H1 (cell line): Measurements from ENCODE around the gene CSNK1D. TPM values are rescaled to one million over a fixed set of nuclear protein-coding genes. Genes with fewer than 3 reads are reported as not detected.

Source experiments
- CTCF ChIA-PET: fragments of 300-600 bp; sonication (Branson Sonifier 250); formaldehyde crosslinking; loops from one replicate; lab custom pipeline; 2021; ENCODE audit not compliant: partially characterized antibody; lab: Charles Lee
- POLR2A ChIA-PET: fragments of 300-600 bp; sonication (Branson Sonifier 250); formaldehyde crosslinking; loops from one replicate; lab custom pipeline; 2021; ENCODE audit warnings: inconsistent platforms; ENCODE audit not compliant: partially characterized antibody; lab: Charles Lee
- DNase-seq, 2 experiments: peaks; one replicate each; pipeline versions ENCODE4 v3.0.0 to v3.0.0-alpha.2; 2010 to 2022; ENCODE audit warnings: low spot score in 2 of 2, low read depth in 1 of 2, mixed read lengths in 1 of 2
- FAIRE-seq: peaks from 2 replicates; lab custom pipeline; 2011; peaks lifted over from hg19 to GRCh38; lab: Jason Lieb, UNC
- H2AFZ ChIP-seq: 2 replicates; pipeline ENCODE4 v1.8.1; 2012; ENCODE audit warnings: low read length, inconsistent platforms
- H2AK5ac ChIP-seq: 2 replicates; pipeline ENCODE4 v1.6.1; 2013; ENCODE audit warnings: low read depth, low read length
- H2BK120ac ChIP-seq: replicated peaks from 2 replicates; pipeline ENCODE3; 2013; ENCODE audit warnings: low read depth, low read length, inconsistent platforms
- H2BK12ac ChIP-seq: 2 replicates; pipeline ENCODE4 v1.6.1; 2013; ENCODE audit warnings: low read depth, low read length
- H2BK15ac ChIP-seq: 2 replicates; pipeline ENCODE4 v1.6.1; 2013; ENCODE audit warnings: low read length
- H2BK20ac ChIP-seq: 2 replicates; pipeline ENCODE4 v1.6.1; 2013; ENCODE audit warnings: low read length
- H2BK5ac ChIP-seq: 2 replicates; pipeline ENCODE4 v1.6.1; 2013; ENCODE audit warnings: low read depth, low read length
- H3K14ac ChIP-seq: 2 replicates; pipeline ENCODE4 v1.6.1; 2013; ENCODE audit warnings: inconsistent platforms; ENCODE audit not compliant: insufficient read length
- H3K18ac ChIP-seq: 2 replicates; pipeline ENCODE4 v1.6.1; 2013; ENCODE audit warnings: low read length; ENCODE audit errors: extremely low read depth
- H3K23ac ChIP-seq: 2 replicates; pipeline ENCODE4 v1.6.1; 2013; ENCODE audit warnings: inconsistent platforms; ENCODE audit not compliant: insufficient read length
- H3K23me2 ChIP-seq: 2 replicates; pipeline ENCODE4 v1.6.1; 2013; ENCODE audit warnings: low read depth, low read length
- H3K27ac ChIP-seq: 2 replicates; pipeline ENCODE4 v1.6.1; 2011; ENCODE audit warnings: low read depth, low read length, inconsistent platforms
- H3K27me3 ChIP-seq, 4 experiments: replicated peaks in 1 of 4; 1 replicate in 1 of 4; 2 replicates in 3 of 4; pipeline versions ENCODE4 v1.6.1 to v1.8.1; 2011 to 2013; ENCODE audit warnings: low read length in 3 of 4, mild to moderate bottlenecking in 3 of 4, inconsistent platforms in 2 of 4, mixed read lengths in 2 of 4, moderate library complexity in 1 of 4; ENCODE audit not compliant: control insufficient read depth in 3 of 4, insufficient read depth in 3 of 4; ENCODE audit errors: extremely low read depth in 1 of 4
- H3K36me3 ChIP-seq, 4 experiments: 2 replicates each; pipeline versions ENCODE4 v1.6.1 to v1.8.1; 2011 to 2013; ENCODE audit warnings: mild to moderate bottlenecking in 4 of 4, low read length in 3 of 4, moderate library complexity in 2 of 4, control low read depth in 1 of 4, inconsistent platforms in 1 of 4; ENCODE audit not compliant: insufficient read depth in 4 of 4, control insufficient read depth in 2 of 4
- H3K4ac ChIP-seq: replicated peaks from 2 replicates; pipeline ENCODE3; 2013; ENCODE audit warnings: low read length, low read depth, mixed read lengths, inconsistent platforms; ENCODE audit not compliant: insufficient read length
- H3K4me1 ChIP-seq, 4 experiments: replicated peaks in 1 of 4; 1 replicate in 1 of 4; 2 replicates in 3 of 4; pipeline versions ENCODE4 v1.6.1 to v1.8.1; 2011 to 2013; ENCODE audit warnings: low read length in 3 of 4, inconsistent platforms in 2 of 4, mixed read lengths in 1 of 4; ENCODE audit not compliant: insufficient read depth in 4 of 4, control insufficient read depth in 3 of 4
- H3K4me2 ChIP-seq, 2 experiments: 2 replicates each; pipeline versions ENCODE4 v1.6.1 to v1.8.1; 2011 to 2013; ENCODE audit warnings: low read depth in 2 of 2, low read length in 2 of 2, control low read depth in 1 of 2, inconsistent platforms in 1 of 2, mild to moderate bottlenecking in 1 of 2; ENCODE audit not compliant: insufficient read depth in 1 of 2
- H3K4me3 ChIP-seq, 4 experiments: fragments of 200-600, 300-600 bp in 1 of 4; sonication (generic), shearing (Covaris generic), sonication (Bioruptor Twin) in 1 of 4; 2 replicates each; pipeline versions ENCODE4 v1.5.1 to v1.8.1; 2011 to 2016; ENCODE audit warnings: low read length in 4 of 4, low read depth in 3 of 4, control low read depth in 2 of 4, inconsistent platforms in 2 of 4, mild to moderate bottlenecking in 2 of 4, mixed read lengths in 1 of 4, moderate library complexity in 1 of 4; ENCODE audit not compliant: insufficient read depth in 2 of 4; ENCODE audit errors: extremely low read depth in 1 of 4
- H3K56ac ChIP-seq: replicated peaks from 2 replicates; pipeline ENCODE3; 2013; ENCODE audit warnings: low read depth, mild to moderate bottlenecking, mixed read lengths, low read length, inconsistent platforms; ENCODE audit not compliant: insufficient read length
- H3K79me1 ChIP-seq: 2 replicates; pipeline ENCODE4 v1.6.1; 2013; ENCODE audit warnings: low read depth, low read length, control low read depth
- H3K79me2 ChIP-seq, 2 experiments: 2 replicates each; pipeline versions ENCODE4 v1.6.1 to v1.8.1; 2012 to 2013; ENCODE audit warnings: low read length in 2 of 2, mild to moderate bottlenecking in 2 of 2, inconsistent platforms in 1 of 2; ENCODE audit not compliant: insufficient read depth in 2 of 2, control insufficient read depth in 1 of 2
- H3K9ac ChIP-seq, 4 experiments: replicated peaks in 1 of 4; 1 replicate in 1 of 4; 2 replicates in 3 of 4; pipeline versions ENCODE4 v1.6.1 to v1.8.1; 2011 to 2013; ENCODE audit warnings: low read depth in 3 of 4, low read length in 3 of 4, control low read depth in 2 of 4, mild to moderate bottlenecking in 2 of 4, moderate library complexity in 2 of 4, inconsistent platforms in 1 of 4; ENCODE audit errors: extremely low read depth in 1 of 4
- H3K9me3 ChIP-seq, 2 experiments: 2 replicates each; pipeline versions ENCODE4 v1.6.1 to v1.8.1; 2012 to 2013; ENCODE audit warnings: mild to moderate bottlenecking in 2 of 2, moderate library complexity in 2 of 2, control low read depth in 1 of 2, inconsistent platforms in 1 of 2, low read depth in 1 of 2, low read length in 1 of 2, mixed read lengths in 1 of 2; ENCODE audit not compliant: insufficient read depth in 2 of 2
- H4K20me1 ChIP-seq, 2 experiments: replicated peaks in 1 of 2; 2 replicates each; pipeline versions ENCODE3 to v1.8.1; 2011 to 2013; ENCODE audit warnings: inconsistent platforms in 2 of 2, low read length in 2 of 2, mild to moderate bottlenecking in 1 of 2; ENCODE audit not compliant: insufficient read depth in 2 of 2, control insufficient read depth in 1 of 2
- H4K5ac ChIP-seq: 2 replicates; pipeline ENCODE4 v1.6.1; 2013; ENCODE audit warnings: low read length, low read depth, mixed read lengths, inconsistent platforms; ENCODE audit not compliant: insufficient read length
- H4K8ac ChIP-seq: 2 replicates; pipeline ENCODE4 v1.8.0; 2013; ENCODE audit warnings: mild to moderate bottlenecking, moderate library complexity, low read length, inconsistent platforms; ENCODE audit not compliant: insufficient read depth; ENCODE audit errors: extremely low read depth
- H4K91ac ChIP-seq: replicated peaks from 2 replicates; pipeline ENCODE3; 2013; ENCODE audit warnings: low read length, mixed read lengths, inconsistent platforms; ENCODE audit not compliant: insufficient read length
- ASH2L ChIP-seq: fragments of 200-600, 300-600 bp; sonication (generic); IDR thresholded peaks from one replicate; pipeline ENCODE4 v1.7.1; 2017; ENCODE audit warnings: low read length
- CBX5 ChIP-seq: fragments of 300-800, 300-1000 bp; sonication (generic); IDR thresholded peaks from 2 replicates; pipeline ENCODE4 v1.7.1; 2016; ENCODE audit warnings: antibody characterized with exemption, low read length, low read depth
- CHD2 ChIP-seq: IDR thresholded peaks from 2 replicates; pipeline ENCODE4 v1.6.1; 2012; ENCODE audit warnings: low read length, improper control_type of control experiment
- CTBP2 ChIP-seq: IDR thresholded peaks from 2 replicates; pipeline ENCODE4 v1.7.0; 2011; ENCODE audit warnings: borderline replicate concordance, mild to moderate bottlenecking, moderate library complexity, mixed read lengths, low read length; ENCODE audit not compliant: insufficient read depth, insufficient read length
- JUND ChIP-seq: IDR thresholded peaks from 2 replicates; pipeline ENCODE4 v1.6.1; 2011; ENCODE audit warnings: mild to moderate bottlenecking, improper control_type of control experiment, low read length
- NANOG ChIP-seq: IDR thresholded peaks from 2 replicates; pipeline ENCODE4 v1.6.1; 2011; ENCODE audit warnings: low read length, low read depth, mild to moderate bottlenecking, inconsistent platforms; ENCODE audit not compliant: insufficient read depth, poor library complexity, severe bottlenecking
- NRF1 ChIP-seq: IDR thresholded peaks from 2 replicates; pipeline ENCODE4 v1.6.1; 2011; ENCODE audit warnings: mild to moderate bottlenecking, low read depth, low read length, improper control_type of control experiment
- RAD21 ChIP-seq, 2 experiments: IDR thresholded peaks in 1 of 2; conservative IDR thresholded peaks in 1 of 2; 2 replicates each; pipeline ENCODE4 v1.6.1; 2011; ENCODE audit warnings: low read depth in 2 of 2, low read length in 2 of 2, improper control_type of control experiment in 1 of 2, inconsistent platforms in 1 of 2, mild to moderate bottlenecking in 1 of 2, moderate library complexity in 1 of 2
- RNF2 ChIP-seq: fragments of 200-900, 300-1000 bp; sonication (generic); IDR thresholded peaks from 2 replicates; pipeline ENCODE4 v1.7.1; 2016; ENCODE audit warnings: borderline replicate concordance, low read depth, mild to moderate bottlenecking, antibody characterized with exemption, low read length; ENCODE audit not compliant: poor library complexity, severe bottlenecking; ENCODE audit errors: missing control alignments
- SAP30 ChIP-seq: fragments of 300-600 bp; sonication (generic); IDR thresholded peaks from 2 replicates; pipeline ENCODE4 v1.7.1; 2012; ENCODE audit warnings: low read length, moderate library complexity, mild to moderate bottlenecking, inconsistent platforms; ENCODE audit not compliant: insufficient read depth, insufficient replicate concordance
- ZNF274 ChIP-seq: IDR thresholded peaks from 2 replicates; pipeline ENCODE4 v1.7.0; 2012; ENCODE audit warnings: low read length, borderline replicate concordance; ENCODE audit errors: extremely low read depth
- WGBS, 2 experiments: shearing (Covaris generic) in 1 of 2; methylation state at CpG; one replicate each; pipeline versions ENCODE4 v1.1.6 to v1.1.7; 2013 to 2015; ENCODE audit warnings: low lambda C conversion rate in 2 of 2, mixed read lengths in 2 of 2, inconsistent platforms in 1 of 2, low coverage in 1 of 2, missing lambda C conversion rate in 1 of 2; ENCODE audit not compliant: insufficient replicate concordance in 2 of 2, insufficient coverage in 1 of 2, insufficient read length in 1 of 2; ENCODE audit errors: extremely low coverage in 1 of 2, missing lambda C conversion rate in 1 of 2; 5-methylcytosine and 5-hydroxymethylcytosine counted together
- polyA plus RNA-seq, 7 experiments: library from polyadenylated mRNA; depleted of rRNA in 3 of 7; stranded (reverse) in 5 of 7; unstranded in 2 of 7; fragments of >200 nt in 5 of 7; fragments of 200-250 nt in 2 of 7; gene quantifications; 1 replicate in 5 of 7; 2 replicates in 1 of 7; 4 replicates in 1 of 7; pipeline versions ENCODE4 v1.2.1 to v1.2.3, GENCODE V29; 2011 to 2013; ENCODE audit warnings: missing spikeins in 2 of 7, mixed read lengths in 2 of 7
- total RNA-seq: library from RNA; stranded (reverse); fragmentation: NEBNext Ultra II Directional; extraction: Animal tissue kit (Norgen Biotek cat#: 25700); gene quantifications from 2 replicates; pipeline ENCODE4 v1.2.1, GENCODE V29; 2021

The CSNK1D gene
- total and polyA plus RNA-seq, 2 of the 8 experiments (the other 6 are each of a cell fraction or from before 2014, with no cell fraction given) = 73.5 to 103 TPM

DNA sequence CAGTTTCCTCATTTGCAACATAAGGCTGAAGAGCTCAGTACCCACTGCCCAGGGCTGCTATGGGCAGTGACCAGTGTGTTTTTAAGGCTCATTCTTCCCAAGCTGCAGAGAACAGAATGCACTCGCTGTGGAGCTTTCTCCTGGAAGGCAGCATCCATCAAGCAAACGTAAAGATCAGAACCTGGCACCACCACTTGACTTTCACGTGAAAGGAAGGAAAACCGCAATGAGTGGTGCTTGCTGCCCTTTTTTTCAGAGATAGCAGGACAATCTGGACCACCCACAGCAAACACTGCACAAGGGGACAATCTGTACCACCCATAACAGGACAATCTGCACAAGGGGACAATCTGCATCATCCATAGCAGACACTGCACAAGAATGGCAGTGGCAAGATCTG, 11.2 kb downstream of the CSNK1D start:
- Histone ChIP-seq H3K79me2 (peaks cover 11 to 89% of the 10 kb centered on the region in 2 experiments; a peak in 3 of 4 replicates), H4K91ac (no peak overlapping the region), H2BK120ac (no peak overlapping the region), H3K56ac (no peak overlapping the region), H3K18ac (no peak overlapping the region), H2AFZ (no peak overlapping the region), H2BK12ac (no peak overlapping the region), H3K9me3 (peaks cover 0 to 4% of the 10 kb centered on the region in 2 experiments; a peak in 1 of 4 replicates), H3K4me2 (no peak overlapping the region), H4K8ac (no peak overlapping the region), H3K79me1 (peaks cover 38% of the 10 kb centered on the region), H3K4me3 (no peak overlapping the region), H2BK5ac (no peak overlapping the region), H3K14ac (no peak overlapping the region), H3K4ac (no peak overlapping the region), H3K23me2 (no peaks in the 10 kb centered on the region), H3K27me3 (no peaks in the 10 kb centered on the region), H3K36me3 (peaks cover 35 to 89% (median 67%) of the 10 kb centered on the region in 4 experiments), H3K23ac (no peak overlapping the region), H4K20me1 (peaks cover 36 to 54% of the 10 kb centered on the region in 2 experiments), H2BK15ac (no peak overlapping the region), H3K9ac (no peak overlapping the region), H3K4me1 (no peaks in the 10 kb centered on the region), H2AK5ac (no peak overlapping the region), H4K5ac (no peak overlapping the region), H3K27ac (no peak overlapping the region), H2BK20ac (no peak overlapping the region)
- 91% methylated on average over 4 of the region's 4 CpGs; no CpG with 5 or more reads in 1 of the 2 experiments for WGBS, 2 experiments
- FAIRE-seq (no peak), DNase-seq (no peak)
- CTCF ChIA-PET = interaction anchor here (0.5 to 1.5 kb wide), 3 partner anchors 54 to 292 kb away, joined by 3 to 4 read pairs (median 3); no protein-coding TSS in a partner anchor
- POLR2A ChIA-PET = interaction anchor here (1.0 kb wide), 2 partner anchors 26 to 30 kb away, joined by 3 read pairs; no protein-coding TSS in a partner anchor
- TF ChIP-seq RNF2 = no peak
- no peak for TF ChIP-seq RAD21 (IDR thresholded peaks at IDR 0.05 in 1 of 2, conservative IDR thresholded peaks at IDR 0.05 in 1 of 2; ENCODE audit: low read depth in 2 of 2, low read length in 2 of 2)
- TF ChIP-seq NRF1 = no peak
- TF ChIP-seq SAP30 = no peak
- no peak for TF ChIP-seq ASH2L
- TF ChIP-seq JUND = no peak
- TF ChIP-seq CBX5 = no peak
- no peak for TF ChIP-seq CTBP2
- no peak for TF ChIP-seq NANOG
- no peak for TF ChIP-seq CHD2
- TF ChIP-seq ZNF274 = no peak
